Measurements from ENCODE around the gene PCID2. TPM values are rescaled to one million over a fixed set of nuclear protein-coding genes. Genes with fewer than 3 reads are reported as not detected.

PCID2 gene
- total RNA-seq, 2 donors from 2014 or later, result 56.5 to 135 TPM

DNA sequence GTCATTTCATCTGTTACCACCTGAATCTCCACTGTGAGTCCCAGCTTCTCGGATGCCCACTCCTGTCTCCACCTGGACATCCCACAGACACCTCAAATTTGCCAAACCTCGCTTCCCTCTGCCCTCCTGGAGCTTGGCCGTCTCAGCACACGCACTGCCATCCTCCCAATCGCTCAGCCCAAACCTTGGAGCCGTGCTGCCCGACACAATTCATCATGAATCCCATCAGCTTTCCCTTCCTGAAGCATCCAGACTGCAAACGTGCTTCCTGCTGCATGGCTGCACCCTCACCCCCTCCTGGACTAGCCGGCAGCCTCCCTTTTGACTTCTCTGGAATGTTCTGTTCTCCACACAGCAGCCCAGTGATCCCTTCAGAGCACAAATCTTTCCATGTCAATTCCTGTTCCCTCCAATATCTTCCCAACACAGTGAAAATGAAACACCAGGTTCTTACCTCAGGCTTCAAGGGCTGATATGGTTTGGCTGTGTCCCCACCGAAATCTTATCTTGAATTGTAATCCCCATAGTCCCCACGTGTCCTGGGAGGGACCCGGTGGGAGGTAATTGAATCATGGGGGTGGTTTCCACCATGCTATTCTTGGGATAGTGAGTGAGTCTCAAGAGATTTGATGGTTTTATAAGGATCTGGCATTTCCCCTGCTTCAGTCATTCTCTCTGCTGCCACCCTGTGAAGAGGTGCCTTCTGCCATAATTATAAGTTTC is 51.1 kb downstream of the PCID2 start:
- Mint-ChIP-seq H3K27ac (no peak overlapping the region), H3K4me3 (no peak overlapping the region), H3K4me1 (peaks cover 6% of the 10 kb centered on the region), H3K9me3 (peaks cover 6% of the 10 kb centered on the region), H3K36me3 (ENCODE audit: low read depth) (peaks cover 13% of the 10 kb centered on the region), H3K27me3 (peaks cover 5% of the 10 kb centered on the region)
- ATAC-seq (replicated peaks), result no peak

DNA sequence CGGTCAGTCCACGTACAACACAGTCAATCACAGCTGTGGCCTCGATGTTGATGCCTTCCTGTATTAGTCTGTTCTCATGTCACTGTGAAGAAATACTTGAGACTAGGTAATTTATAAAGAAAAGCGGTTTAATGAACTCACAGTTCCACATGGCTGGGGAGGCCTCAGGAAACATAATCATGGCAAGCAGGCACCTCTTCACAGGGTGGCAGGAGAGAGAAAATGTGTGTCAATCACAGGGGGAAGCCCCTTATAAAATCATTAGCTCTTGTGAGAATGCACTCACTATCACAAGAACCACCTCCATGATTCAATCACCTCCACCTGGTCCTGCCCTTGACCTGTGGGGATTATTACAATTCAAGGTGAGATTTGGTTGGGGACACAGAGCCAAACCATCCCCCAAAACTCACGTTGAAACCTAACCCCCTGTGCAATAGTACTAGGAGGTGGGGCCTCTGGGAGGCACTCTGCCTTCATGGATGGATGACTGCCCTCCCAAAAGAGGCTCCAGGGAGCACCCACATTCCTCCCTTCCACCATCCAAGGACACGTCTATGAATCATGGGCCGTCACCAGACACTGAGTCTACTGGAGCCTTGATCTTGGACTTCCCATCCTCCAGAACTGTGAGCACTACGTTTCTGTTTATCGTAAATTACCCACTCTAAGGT is 52.4 kb downstream of the PCID2 start:
- no peak overlapping the region for H3K4me3 Mint-ChIP-seq
- peaks cover 6% of the 10 kb centered on the region for H3K9me3 Mint-ChIP-seq
- ATAC-seq (replicated peaks), result no peak
- peaks cover 16% of the 10 kb centered on the region for H3K36me3 Mint-ChIP-seq (ENCODE audit: low read depth)
- peaks cover 10% of the 10 kb centered on the region for H3K4me1 Mint-ChIP-seq
- H3K27ac Mint-ChIP-seq, result no peak overlapping the region
- H3K27me3 Mint-ChIP-seq, result peaks cover 7% of the 10 kb centered on the region

DNA sequence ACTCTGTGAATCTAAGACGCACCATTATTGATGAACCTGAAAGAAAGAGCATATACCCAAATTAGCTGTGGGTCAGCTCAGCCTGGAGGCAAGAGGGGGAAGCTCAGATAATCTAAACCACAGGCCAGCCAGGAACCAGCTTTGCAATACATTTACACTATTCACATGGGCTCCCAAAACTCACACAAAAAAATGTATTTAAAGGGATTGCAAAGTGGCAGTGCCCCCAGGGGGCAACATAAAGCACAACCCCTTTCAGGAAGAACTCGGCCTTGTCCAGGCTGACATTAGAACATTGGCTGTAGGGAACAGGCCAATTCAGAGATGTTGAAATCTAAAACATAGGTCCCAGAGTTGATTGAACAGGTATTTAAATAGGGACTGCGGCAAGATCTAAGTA is 53.3 kb downstream of the PCID2 start:
- H3K27me3 Mint-ChIP-seq, result peaks cover 7% of the 10 kb centered on the region
- H3K4me3 Mint-ChIP-seq, result peak overlapping the region; percentile 32
- peak overlapping the region; percentile 51 for H3K27ac Mint-ChIP-seq
- peaks cover 16% of the 10 kb centered on the region for H3K36me3 Mint-ChIP-seq (ENCODE audit: low read depth)
- H3K4me1 Mint-ChIP-seq, result peaks cover 10% of the 10 kb centered on the region
- peaks cover 6% of the 10 kb centered on the region for H3K9me3 Mint-ChIP-seq
- ATAC-seq (replicated peaks), result no peak

DNA sequence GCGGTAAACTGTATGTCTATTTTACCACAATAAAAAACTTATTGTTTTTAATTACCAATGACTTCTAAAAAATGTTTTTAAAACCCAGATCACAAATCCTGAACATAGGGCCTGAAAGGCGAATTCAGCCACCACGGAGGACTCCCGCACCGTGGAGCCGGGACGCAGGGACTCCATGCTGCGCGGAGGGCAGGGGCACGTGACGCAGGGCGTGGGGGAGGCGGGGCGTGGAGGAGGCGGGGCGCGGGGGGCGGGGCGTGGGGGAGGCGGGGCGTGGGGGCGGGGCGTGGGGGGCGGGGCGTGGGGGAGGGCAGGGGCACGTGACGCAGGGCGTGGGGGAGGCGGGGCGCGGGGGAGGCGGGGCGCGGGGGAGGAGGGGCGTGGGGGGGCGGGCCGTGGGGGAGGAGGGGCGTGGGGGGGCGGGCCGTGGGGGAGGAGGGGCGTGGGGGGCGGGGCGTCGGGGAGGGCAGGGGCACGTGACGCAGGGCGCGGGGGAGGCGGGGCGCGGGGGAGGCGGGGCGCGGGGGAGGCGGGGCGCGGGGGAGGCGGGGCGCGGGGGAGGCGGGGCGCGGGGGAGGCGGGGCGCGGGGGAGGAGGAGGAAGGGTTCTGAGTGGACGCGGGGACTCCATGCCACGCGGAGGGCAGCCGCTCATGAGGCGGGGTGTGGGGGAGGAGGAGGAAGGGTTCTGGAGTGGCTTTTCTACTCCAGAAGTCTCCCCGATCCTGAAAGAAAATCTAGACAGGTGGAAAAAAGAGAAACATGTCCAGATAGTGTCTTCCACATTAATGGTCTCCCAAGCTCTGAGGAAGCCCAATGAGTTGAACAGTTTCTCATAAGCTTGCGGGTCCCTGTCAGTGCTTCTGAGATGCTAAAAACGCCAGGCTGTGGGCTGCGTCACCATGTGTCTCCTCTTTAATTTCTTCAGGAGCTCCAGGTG is 54.4 kb downstream of the PCID2 start:
- Mint-ChIP-seq H3K4me1 (peaks cover 10% of the 10 kb centered on the region), H3K9me3 (peaks cover 6% of the 10 kb centered on the region), H3K36me3 (ENCODE audit: low read depth) (peaks cover 16% of the 10 kb centered on the region), H3K27ac (peak overlapping the region; percentile 51), H3K27me3 (peaks cover 7% of the 10 kb centered on the region), H3K4me3 (peak overlapping the region; percentile 94)
- peak; percentile 61 for ATAC-seq (replicated peaks)

DNA sequence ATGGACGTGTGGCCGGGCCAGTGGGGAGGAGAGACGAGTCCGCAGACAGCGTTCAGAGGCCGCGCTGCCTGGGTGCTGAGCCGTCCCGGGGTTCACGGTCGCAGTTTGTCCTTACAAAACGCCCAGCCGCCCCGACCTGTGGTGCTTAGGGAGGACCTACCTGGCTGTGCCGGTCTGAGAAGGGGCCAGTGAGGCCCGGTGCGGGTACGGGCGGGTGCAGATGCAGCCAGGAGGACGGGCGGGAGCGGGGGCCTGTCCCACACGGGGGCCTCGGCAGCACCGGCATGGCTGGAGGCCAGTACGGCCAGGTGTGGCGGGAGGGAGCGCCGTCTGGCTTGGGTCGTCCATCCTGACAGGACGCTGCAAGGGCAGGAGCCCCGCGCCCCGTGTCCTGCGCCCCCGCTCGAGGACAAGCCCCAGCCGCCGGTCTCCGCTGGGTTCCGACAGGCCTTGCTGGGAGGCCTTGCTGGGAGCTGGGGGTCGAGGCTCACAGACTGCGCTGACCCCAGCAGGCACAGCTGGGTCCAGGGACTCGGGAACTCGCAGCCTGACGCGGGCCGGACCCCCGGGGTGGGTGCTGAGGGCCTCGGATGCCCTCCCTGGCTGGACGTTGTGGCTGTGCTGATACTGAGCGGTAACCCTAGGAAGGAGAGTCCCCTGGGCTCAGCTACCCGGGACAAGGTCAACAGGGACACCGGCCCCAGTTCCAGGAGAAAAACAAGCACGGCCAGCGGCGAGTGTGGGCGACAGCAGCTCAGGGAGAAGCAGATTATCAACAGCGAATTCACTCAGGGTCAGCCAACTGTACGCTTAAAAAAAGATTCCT is 55.3 kb downstream of the PCID2 start:
- H3K9me3 Mint-ChIP-seq, result peaks cover 6% of the 10 kb centered on the region
- ATAC-seq (replicated peaks), result peak; percentile 38

DNA sequence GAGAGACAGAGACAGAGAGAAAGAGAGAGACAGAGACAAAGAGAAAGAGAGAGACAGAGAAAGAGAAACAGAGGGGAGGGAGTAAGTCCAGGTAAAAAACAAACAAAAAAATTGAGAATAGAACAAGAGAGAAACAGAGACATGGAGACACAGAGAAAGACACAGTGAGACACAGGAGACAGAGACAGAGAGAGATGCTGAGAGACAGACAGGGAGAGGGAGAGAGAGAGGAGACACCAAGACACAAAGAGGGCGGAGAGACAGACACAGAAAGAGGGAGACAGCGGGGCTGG is 55.8 kb downstream of the PCID2 start:
- Mint-ChIP-seq H3K9me3 (peaks cover 6% of the 10 kb centered on the region), H3K27ac (peak overlapping the region; percentile 94), H3K36me3 (ENCODE audit: low read depth) (peaks cover 16% of the 10 kb centered on the region), H3K27me3 (peaks cover 7% of the 10 kb centered on the region), H3K4me3 (peak overlapping the region; percentile 94), H3K4me1 (peaks cover 10% of the 10 kb centered on the region)
- ATAC-seq (replicated peaks), result no peak

More for the DNA sequence above, 55.3 kb downstream of the PCID2 start:
- peaks cover 7% of the 10 kb centered on the region for H3K27me3 Mint-ChIP-seq
- peaks cover 16% of the 10 kb centered on the region for H3K36me3 Mint-ChIP-seq (ENCODE audit: low read depth)
- H3K27ac Mint-ChIP-seq, result peak overlapping the region; percentile 94
- peak overlapping the region; percentile 94 for H3K4me3 Mint-ChIP-seq
- peaks cover 10% of the 10 kb centered on the region for H3K4me1 Mint-ChIP-seq

DNA sequence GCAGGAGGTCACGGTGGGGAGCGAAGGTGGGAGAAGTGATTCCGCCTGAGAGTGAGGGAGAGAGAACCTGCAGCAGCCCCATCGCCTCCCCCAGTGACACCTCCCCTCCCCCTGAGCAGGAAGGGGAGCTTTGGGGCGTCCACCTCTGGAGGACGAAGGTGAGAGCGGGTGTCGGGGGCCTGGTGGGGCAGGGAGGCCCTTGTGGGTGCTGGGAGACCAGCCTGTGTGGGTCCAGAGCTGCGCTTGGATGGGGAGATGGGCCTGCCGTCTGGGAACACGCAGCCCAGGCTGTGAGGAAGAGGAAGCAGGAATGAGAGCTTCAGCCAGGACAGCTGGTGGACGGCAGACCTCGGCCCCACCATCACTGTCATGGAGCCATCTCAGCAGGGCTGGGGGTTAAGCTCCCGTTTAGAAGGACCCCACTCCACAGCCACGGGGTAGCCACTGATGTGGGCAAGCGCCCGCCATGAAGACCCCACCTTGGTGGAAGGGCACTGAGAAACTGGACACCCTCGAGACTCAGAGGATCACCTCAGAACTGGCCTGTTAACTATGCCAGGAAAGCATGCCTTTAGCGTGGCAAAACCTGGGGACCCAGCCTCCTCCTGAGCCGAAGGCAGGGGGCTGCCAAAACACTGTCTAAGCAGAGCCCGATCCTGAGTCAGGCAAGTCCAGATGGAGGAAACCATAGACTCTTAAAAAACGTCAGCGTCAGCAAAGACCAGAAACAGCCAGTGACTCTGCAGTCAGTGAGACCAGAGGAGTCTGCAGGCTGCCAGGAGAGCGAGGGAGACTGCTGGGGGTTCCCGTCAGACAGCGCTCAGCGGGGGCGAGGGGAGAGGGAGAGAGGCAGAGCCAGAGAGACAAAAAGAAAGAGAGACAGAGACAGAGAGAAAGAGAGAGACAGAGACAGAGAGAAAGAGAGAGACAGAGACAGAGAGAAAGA is 56.5 kb downstream of the PCID2 start:
- Mint-ChIP-seq H3K4me3 (peak overlapping the region; percentile 94), H3K27me3 (peaks cover 7% of the 10 kb centered on the region), H3K36me3 (ENCODE audit: low read depth) (peaks cover 16% of the 10 kb centered on the region), H3K9me3 (peaks cover 6% of the 10 kb centered on the region), H3K27ac (peak overlapping the region; percentile 94), H3K4me1 (peaks cover 10% of the 10 kb centered on the region)
- peak; percentile 83 for ATAC-seq (replicated peaks)

DNA sequence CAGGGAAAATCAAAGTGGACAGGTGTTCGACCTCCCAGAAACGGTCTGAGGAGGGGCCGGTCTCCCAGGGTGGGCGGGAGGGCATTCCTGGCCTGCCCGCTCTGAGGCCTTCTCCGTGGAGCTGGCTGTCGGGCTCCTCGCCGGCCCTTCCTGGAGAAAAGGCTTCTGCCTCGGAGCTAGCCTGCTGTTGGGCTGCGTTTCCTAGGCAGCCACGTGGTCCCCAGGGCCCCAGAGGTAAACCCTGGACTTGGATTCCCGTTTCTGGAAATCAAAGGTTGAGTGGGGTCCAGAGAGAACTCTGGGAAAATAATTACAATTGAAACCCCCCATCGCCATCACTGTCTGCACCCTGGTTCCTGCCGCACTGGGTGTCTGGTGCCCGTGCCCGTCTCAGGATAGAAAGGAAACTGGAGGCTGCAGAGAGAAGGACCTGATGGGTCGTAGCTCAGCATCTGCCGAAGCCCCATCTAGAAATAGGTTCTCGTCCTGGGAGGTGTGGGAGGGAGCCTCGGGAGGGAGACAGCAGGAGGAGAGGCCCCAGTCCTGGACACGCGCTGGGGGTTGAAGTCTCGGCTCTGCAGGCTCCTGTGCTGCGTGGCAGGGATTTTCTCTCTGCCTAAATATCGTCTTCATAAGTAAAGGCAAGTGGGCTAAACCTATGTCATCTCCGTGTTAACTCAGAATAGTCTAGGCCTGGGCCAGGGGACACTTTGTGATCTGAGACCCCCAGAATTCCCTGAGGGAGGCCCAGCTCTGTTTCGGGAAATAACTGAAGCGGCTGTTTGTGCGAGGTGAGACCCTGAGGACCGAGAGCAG is 57.7 kb downstream of the PCID2 start:
- Mint-ChIP-seq H3K27me3 (peaks cover 7% of the 10 kb centered on the region), H3K4me3 (peak overlapping the region; percentile 94), H3K36me3 (ENCODE audit: low read depth) (peaks cover 19% of the 10 kb centered on the region), H3K27ac (peak overlapping the region; percentile 55), H3K4me1 (peaks cover 14% of the 10 kb centered on the region), H3K9me3 (peaks cover 5% of the 10 kb centered on the region)
- ATAC-seq (replicated peaks), result no peak

DNA sequence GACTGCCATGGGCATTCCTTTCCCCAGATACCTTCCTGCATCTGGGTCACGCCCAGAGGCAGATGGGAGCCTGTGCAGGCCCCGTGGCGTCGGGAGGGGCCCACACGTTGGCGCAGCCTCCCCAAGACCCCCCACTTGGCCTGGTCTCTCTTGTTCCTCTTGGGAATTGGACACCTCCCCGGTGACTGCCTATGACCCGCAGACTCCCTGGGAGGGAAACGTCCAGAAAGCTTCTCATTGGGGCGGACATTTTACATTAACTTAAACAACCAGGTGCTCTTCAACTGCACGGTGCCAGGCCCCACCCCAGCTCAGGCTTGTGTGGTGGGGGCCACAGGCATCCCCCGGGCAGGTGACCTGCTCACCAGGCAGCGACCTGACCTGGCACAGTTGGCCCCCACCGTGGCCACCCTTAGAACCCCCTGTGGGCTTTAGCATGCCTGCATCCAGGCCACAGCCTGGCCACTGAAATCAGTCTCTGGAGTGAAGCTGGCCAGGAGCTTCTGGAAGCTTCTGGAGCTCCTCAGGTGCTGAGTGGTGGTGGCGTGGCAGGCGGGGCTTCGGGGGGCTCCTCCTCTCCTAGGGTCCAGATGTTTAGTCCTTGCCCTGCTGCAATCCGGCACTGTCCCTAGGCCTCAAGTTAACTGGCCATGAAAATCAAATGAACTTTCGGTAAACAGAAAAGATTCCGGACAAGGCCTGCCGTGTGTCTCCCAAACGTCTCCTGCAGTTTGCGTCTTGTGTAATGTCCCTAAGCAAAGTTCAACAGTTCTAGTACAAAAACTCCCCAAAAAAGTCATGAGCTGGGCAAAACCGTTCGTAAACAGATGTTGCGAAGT is 58.5 kb downstream of the PCID2 start:
- no peak for ATAC-seq (replicated peaks)
- H3K4me3 Mint-ChIP-seq, result no peak overlapping the region
- peaks cover 22% of the 10 kb centered on the region for H3K36me3 Mint-ChIP-seq (ENCODE audit: low read depth)
- peaks cover 17% of the 10 kb centered on the region for H3K4me1 Mint-ChIP-seq
- H3K9me3 Mint-ChIP-seq, result no peaks in the 10 kb centered on the region
- no peak overlapping the region for H3K27ac Mint-ChIP-seq
- peaks cover 7% of the 10 kb centered on the region for H3K27me3 Mint-ChIP-seq

DNA sequence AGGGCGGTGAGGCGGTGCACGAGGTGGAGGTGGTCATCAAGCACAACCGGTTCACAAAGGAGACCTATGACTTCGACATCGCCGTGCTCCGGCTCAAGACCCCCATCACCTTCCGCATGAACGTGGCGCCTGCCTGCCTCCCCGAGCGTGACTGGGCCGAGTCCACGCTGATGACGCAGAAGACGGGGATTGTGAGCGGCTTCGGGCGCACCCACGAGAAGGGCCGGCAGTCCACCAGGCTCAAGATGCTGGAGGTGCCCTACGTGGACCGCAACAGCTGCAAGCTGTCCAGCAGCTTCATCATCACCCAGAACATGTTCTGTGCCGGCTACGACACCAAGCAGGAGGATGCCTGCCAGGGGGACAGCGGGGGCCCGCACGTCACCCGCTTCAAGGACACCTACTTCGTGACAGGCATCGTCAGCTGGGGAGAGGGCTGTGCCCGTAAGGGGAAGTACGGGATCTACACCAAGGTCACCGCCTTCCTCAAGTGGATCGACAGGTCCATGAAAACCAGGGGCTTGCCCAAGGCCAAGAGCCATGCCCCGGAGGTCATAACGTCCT is 59.4 kb downstream of the PCID2 start:
- H3K4me1 Mint-ChIP-seq, result peaks cover 17% of the 10 kb centered on the region
- peaks cover 19% of the 10 kb centered on the region for H3K36me3 Mint-ChIP-seq (ENCODE audit: low read depth)
- H3K9me3 Mint-ChIP-seq, result no peaks in the 10 kb centered on the region
- peaks cover 7% of the 10 kb centered on the region for H3K27me3 Mint-ChIP-seq
- no peak overlapping the region for H3K27ac Mint-ChIP-seq
- no peak for ATAC-seq (replicated peaks)
- no peak overlapping the region for H3K4me3 Mint-ChIP-seq

DNA sequence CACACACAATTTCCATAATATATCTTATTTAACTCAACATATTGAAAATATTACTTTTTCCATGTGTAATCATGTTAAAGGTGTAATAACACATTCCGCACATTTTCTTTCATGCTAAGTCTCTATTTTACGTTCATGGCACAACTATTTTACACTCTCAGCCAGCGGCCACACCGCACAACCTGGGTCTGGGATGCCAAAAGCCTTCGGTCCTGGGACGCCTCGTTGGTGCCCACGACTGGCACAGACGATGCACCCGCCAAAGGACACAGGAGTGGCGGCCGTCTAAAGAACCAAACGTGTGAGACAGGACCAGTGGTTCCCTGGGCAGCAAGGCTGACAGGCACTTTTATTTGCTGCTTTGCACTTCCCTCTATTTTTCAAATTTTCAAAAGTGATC is 60.1 kb downstream of the PCID2 start:
- Mint-ChIP-seq H3K4me3 (no peak overlapping the region), H3K9me3 (no peaks in the 10 kb centered on the region), H3K36me3 (ENCODE audit: low read depth) (peaks cover 19% of the 10 kb centered on the region), H3K27ac (no peak overlapping the region), H3K27me3 (peaks cover 7% of the 10 kb centered on the region), H3K4me1 (peaks cover 17% of the 10 kb centered on the region)
- ATAC-seq (replicated peaks), result no peak
